ENCODE results near the gene DYNLL2. TPM values are rescaled to one million over a fixed set of nuclear protein-coding genes. Genes with fewer than 3 reads are reported as not detected.
"Not testable (repeated sequence)": the region's sequence is repeated elsewhere in the genome, so short reads cannot be mapped to it uniquely, and the experiment has no call there.

Gene DYNLL2
- total RNA-seq, 2 experiments from 2014 or later, result 19.1 to 19.4 TPM

DNA sequence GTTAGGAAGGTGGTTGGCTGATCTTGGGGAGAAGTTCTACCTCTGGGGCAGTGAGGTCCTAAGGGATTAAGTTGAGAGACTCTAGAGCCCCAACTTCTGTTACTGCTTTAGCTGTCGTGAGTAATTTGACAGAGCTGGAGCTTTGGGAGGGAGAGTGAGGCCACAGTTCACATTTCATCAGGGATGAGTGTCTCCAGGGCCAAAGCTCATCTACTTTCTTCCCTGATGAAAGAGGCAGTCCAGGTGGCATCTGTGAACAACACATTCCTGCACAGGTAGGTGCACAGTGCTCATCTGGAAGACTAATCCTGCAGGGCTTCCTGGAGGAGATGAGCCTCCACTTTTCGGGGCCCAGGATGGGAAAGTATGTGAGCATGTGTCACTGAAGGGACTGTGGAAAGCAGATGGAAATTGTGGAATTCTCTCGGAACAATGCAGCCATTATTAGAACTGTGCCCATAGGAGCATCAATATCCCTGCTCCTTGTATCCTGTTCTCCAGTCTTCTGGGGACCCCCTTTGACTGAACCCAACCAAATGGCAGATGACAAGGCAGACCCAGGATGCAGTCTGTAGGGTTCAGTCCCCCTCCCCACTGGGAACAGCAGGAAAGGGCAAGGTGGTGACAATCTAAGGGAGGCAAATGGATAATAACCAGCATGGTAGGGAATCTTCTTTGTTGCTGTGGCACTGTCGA lies 9.0 kb downstream of the DYNLL2 start:
- peaks cover 26% of the 10 kb centered on the region for H3K36me3 Mint-ChIP-seq (ENCODE audit: low read depth)
- H3K27ac Mint-ChIP-seq, result no peak overlapping the region
- H3K4me1 Mint-ChIP-seq (ENCODE audit: low read depth), result peaks cover 21% of the 10 kb centered on the region
- H3K4me3 Mint-ChIP-seq, result no peak overlapping the region
- H3K9me3 Mint-ChIP-seq, result no peaks in the 10 kb centered on the region
- intact Hi-C loops (cut with micrococcal nuclease), result no loop called here
- DNase-seq, result no peak
- H3K27me3 Mint-ChIP-seq (ENCODE audit: low read depth), result no peaks in the 10 kb centered on the region
- CTCF ChIA-PET, result interaction anchor here (1.1 kb wide), 1 partner anchor 81 kb away, joined by 3 read pairs; no protein-coding TSS in a partner anchor

DNA sequence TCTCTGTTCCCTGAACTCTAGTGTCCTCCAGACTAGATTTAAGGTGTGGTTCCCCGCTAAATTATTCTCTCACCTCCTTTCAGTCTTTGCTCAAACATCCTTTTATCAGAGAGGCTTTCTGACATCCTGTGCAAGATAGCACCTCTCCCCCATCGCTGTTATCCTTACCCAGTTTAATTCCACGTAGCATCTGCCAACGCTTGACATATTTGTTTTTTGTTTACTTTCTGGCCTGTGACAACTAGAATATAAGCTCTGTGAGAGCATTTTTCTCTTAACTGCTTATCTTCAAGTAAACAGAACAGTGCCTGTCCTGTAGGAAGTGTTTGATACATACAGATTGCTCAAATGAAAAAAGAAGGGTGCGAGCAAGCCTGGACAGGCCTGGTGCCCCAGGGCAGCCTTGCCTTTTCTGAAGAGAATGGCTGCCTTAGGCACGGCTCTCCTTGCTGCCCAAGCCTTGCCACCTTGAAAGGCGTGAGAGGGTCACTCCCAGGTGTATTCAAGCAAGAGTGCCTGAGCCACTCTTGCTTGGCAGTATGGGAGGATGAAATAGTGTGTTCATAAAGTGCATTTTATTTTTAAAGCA lies 9.7 kb downstream of the DYNLL2 start:
- intact Hi-C loops (cut with micrococcal nuclease), result no loop called here
- Mint-ChIP-seq H3K4me3 (no peak overlapping the region), H3K27ac (peak overlapping the region; percentile 16), H3K36me3 (ENCODE audit: low read depth) (peaks cover 25% of the 10 kb centered on the region), H3K27me3 (ENCODE audit: low read depth) (no peaks in the 10 kb centered on the region), H3K4me1 (ENCODE audit: low read depth) (peaks cover 17% of the 10 kb centered on the region), H3K9me3 (no peaks in the 10 kb centered on the region)
- no peak for DNase-seq
- CTCF ChIA-PET, result interaction anchor here (0.6 kb wide), 1 partner anchor 325 kb away, joined by 4 read pairs; no protein-coding TSS in a partner anchor

DNA sequence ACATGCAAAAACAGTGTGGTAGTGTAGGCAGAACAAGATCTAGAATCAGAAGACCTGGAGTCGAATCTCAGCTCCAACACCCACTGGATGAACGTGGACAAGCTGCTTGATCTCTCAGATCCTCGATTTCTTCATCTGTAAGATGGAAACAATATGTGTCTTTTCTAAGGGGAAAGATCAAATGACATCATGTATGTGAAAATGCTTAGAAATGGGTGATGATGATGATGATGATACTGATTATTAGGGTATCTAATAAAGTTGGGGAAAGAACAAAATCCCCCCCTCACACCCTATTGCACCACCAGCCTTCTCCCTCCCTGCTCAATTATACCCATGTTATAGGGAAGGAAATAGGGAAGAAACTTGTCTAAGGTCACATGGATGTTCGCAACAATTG lies 10.9 kb downstream of the DYNLL2 start:
- intact Hi-C loops (cut with micrococcal nuclease), result no loop called here
- no peak overlapping the region for H3K27ac Mint-ChIP-seq
- CTCF ChIA-PET, result no interaction called here
- H3K9me3 Mint-ChIP-seq, result no peaks in the 10 kb centered on the region
- H3K4me3 Mint-ChIP-seq, result no peak overlapping the region
- H3K4me1 Mint-ChIP-seq (ENCODE audit: low read depth), result peaks cover 10% of the 10 kb centered on the region
- no peaks in the 10 kb centered on the region for H3K27me3 Mint-ChIP-seq (ENCODE audit: low read depth)
- DNase-seq, result no peak
- H3K36me3 Mint-ChIP-seq (ENCODE audit: low read depth), result peaks cover 18% of the 10 kb centered on the region

DNA sequence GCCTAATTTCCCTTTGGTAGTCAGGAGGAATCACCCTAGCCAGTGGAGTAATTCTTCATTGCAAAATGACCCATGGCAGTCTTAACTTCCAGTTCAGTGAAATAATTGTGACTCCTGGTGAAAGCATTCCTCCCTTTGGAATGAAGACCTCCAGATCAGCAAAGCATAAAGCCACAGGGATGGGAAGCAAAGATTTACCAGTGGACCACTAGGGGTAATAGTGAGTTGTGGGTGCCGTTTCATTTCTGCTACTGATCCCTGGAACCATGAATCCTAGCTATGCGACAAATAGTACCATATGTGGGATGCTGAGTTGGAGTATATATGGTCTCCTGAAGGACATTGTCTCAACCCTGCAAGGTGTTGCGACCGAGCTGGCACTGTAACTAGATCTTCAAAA lies 13.7 kb downstream of the DYNLL2 start:
- CTCF ChIA-PET, result no interaction called here
- Mint-ChIP-seq H3K27ac (no peak overlapping the region), H3K4me3 (no peak overlapping the region), H3K27me3 (ENCODE audit: low read depth) (no peaks in the 10 kb centered on the region), H3K9me3 (no peaks in the 10 kb centered on the region), H3K36me3 (ENCODE audit: low read depth) (peaks cover 6% of the 10 kb centered on the region), H3K4me1 (ENCODE audit: low read depth) (peaks cover 4% of the 10 kb centered on the region)
- intact Hi-C loops (cut with micrococcal nuclease), result no loop called here
- DNase-seq, result no peak

DNA sequence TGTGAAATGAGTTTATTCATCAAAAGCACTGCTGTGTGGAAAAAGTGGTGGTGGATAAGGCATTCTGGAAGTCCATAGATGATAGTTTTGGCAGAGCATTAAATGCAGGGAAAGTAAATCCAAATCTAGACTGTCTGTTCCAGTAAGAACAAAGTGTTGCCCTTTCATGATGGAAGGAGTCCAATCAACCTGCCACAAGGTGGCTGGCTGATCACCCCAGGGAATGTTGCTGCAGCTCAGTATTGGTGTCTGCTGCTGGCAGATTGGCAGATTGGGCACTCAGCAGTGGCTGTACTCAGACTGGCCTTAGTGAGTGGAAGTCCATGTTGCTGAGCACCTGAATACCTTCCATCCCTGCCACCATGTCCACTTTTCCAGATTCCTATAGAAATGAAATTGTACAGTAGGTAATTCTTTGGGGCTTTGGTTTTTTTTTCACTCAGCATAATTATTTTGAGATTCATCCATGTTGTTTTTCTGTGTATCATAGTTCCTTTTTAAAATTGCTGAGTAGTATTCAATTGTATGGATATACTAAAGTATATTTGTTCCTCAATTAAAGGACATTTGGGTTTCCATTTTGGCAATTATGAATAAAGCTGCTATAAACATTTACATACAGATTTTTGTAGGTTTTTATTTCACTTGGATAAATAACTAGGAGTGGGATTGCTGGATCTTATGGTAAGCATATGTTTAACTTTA lies 14.3 kb downstream of the DYNLL2 start:
- Mint-ChIP-seq H3K4me1 (ENCODE audit: low read depth) (peaks cover 4% of the 10 kb centered on the region), H3K27me3 (ENCODE audit: low read depth) (no peaks in the 10 kb centered on the region), H3K9me3 (no peaks in the 10 kb centered on the region), H3K27ac (no peak overlapping the region), H3K4me3 (no peak overlapping the region), H3K36me3 (ENCODE audit: low read depth) (peaks cover 6% of the 10 kb centered on the region)
- DNase-seq, result no peak
- CTCF ChIA-PET, result interaction anchor here (1.0 kb wide), 1 partner anchor 1017 kb away, joined by 4 read pairs; no protein-coding TSS in a partner anchor
- intact Hi-C loops (cut with micrococcal nuclease), result no loop called here

DNA sequence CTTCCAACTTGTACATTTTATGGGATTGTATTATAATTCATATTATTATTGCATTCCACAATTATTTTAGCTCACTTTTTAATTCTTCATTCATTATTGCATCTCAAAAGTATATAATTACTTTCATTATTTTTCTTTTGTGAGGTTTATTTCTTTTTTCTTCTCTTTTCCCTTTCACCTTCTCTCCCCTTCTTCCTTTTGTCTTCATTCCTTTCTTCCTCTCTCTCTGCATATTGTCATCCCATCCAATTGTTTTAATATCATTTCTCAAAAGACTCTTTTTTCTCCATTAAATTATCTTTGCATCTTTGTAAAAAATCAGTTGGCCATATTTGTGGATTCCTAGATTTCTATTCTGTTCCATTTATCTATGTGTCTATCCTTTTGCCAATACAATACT lies 17.3 kb downstream of the DYNLL2 start:
- no peaks in the 10 kb centered on the region for H3K27me3 Mint-ChIP-seq (ENCODE audit: low read depth)

DNA sequence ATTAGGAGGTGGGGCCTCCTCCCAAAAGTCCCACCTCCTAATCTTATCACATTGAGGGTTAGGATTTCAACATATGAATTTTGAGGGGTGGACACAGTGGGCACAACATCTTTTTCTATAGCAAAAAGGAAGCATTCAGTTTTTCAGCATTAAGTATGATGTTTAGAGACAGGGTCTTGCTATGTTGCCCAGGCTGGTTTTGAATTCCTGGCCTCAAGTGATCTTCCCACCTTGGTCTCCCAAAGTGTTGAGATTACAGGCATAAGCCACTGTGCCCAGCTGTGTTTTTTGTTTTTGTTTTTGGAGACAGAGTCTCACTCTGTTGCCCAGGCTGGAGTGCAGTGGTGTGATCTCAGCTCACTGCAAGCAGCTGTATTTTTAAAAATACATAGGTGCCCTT lies 18.7 kb downstream of the DYNLL2 start:
- intact Hi-C loops (cut with micrococcal nuclease); H3K36me3 Mint-ChIP-seq (ENCODE audit: low read depth); DNase-seq; H3K4me3 Mint-ChIP-seq; H3K9me3 Mint-ChIP-seq; H3K27me3 Mint-ChIP-seq (ENCODE audit: low read depth); H3K4me1 Mint-ChIP-seq (ENCODE audit: low read depth); H3K27ac Mint-ChIP-seq: not testable (repeated sequence)
- CTCF ChIA-PET, result interaction anchor here (1.2 to 2.9 kb wide), 2 partner anchors 11 to 71 kb away, joined by 3 to 14 read pairs; no protein-coding TSS in a partner anchor

More for the DNA sequence above, 17.3 kb downstream of the DYNLL2 start:
- peaks cover 4% of the 10 kb centered on the region for H3K4me1 Mint-ChIP-seq (ENCODE audit: low read depth)
- CTCF ChIA-PET, result interaction anchor here (2.9 kb wide), 1 partner anchor 12 kb away, joined by 14 read pairs; no protein-coding TSS in a partner anchor
- intact Hi-C loops (cut with micrococcal nuclease), result no loop called here
- H3K36me3 Mint-ChIP-seq (ENCODE audit: low read depth), result no peaks in the 10 kb centered on the region
- H3K9me3 Mint-ChIP-seq, result no peaks in the 10 kb centered on the region
- no peak overlapping the region for H3K27ac Mint-ChIP-seq
- H3K4me3 Mint-ChIP-seq, result no peak overlapping the region
- DNase-seq, result no peak

DNA sequence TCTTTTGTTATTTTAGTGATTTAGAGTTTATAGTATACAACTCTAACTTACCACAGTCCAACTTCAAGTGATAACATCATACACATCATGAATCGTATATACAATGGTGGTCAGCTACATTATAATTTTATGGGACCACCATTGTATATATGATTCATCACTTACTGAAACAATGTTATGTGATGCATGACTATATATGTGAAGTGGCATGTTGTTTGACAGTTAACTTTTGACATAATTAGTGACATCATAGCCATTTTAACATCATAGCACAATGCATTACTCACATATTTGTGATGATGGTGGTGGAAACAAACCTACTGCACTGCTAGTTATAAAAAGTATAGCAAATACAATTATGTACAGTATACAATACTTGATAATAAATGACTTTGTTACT lies 21.9 kb downstream of the DYNLL2 start:
- CTCF ChIA-PET, result interaction anchor here (0.6 kb wide), 1 partner anchor 218 kb away, joined by 8 read pairs; no protein-coding TSS in a partner anchor
- no peak for DNase-seq
- H3K27ac Mint-ChIP-seq, result no peak overlapping the region
- H3K9me3 Mint-ChIP-seq, result no peaks in the 10 kb centered on the region
- H3K4me3 Mint-ChIP-seq, result no peak overlapping the region
- H3K36me3 Mint-ChIP-seq (ENCODE audit: low read depth), result no peaks in the 10 kb centered on the region
- H3K4me1 Mint-ChIP-seq (ENCODE audit: low read depth), result no peaks in the 10 kb centered on the region
- intact Hi-C loops (cut with micrococcal nuclease), result no loop called here
- H3K27me3 Mint-ChIP-seq (ENCODE audit: low read depth), result no peaks in the 10 kb centered on the region

DNA sequence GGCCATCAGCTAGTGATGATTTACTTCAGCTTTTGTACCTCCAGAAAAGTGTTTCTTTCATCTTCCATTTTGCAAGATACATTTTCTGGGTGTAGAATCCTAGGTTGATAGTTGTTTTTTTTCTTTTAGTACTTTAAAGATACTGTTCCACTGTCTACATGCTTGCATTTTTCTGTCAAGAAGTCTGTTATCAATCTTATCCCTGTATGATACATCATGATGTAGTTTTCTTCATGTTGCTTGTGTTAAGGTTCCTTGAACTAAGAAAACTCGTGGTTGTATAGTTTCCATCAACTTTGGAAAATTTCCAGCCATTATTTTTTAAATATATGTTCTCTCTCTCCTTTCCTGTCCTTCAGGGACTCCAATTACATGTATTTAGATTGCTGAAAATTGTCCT lies 24.1 kb downstream of the DYNLL2 start:
- Mint-ChIP-seq H3K4me3 (no peak overlapping the region), H3K27ac (no peak overlapping the region), H3K9me3 (no peaks in the 10 kb centered on the region), H3K36me3 (ENCODE audit: low read depth) (no peaks in the 10 kb centered on the region), H3K4me1 (ENCODE audit: low read depth) (no peaks in the 10 kb centered on the region), H3K27me3 (ENCODE audit: low read depth) (no peaks in the 10 kb centered on the region)
- CTCF ChIA-PET, result interaction anchor here (0.6 to 1.5 kb wide), 4 partner anchors 59 to 249 kb away, joined by 3 read pairs; no protein-coding TSS in a partner anchor
- intact Hi-C loops (cut with micrococcal nuclease), result no loop called here
- no peak for DNase-seq

DNA sequence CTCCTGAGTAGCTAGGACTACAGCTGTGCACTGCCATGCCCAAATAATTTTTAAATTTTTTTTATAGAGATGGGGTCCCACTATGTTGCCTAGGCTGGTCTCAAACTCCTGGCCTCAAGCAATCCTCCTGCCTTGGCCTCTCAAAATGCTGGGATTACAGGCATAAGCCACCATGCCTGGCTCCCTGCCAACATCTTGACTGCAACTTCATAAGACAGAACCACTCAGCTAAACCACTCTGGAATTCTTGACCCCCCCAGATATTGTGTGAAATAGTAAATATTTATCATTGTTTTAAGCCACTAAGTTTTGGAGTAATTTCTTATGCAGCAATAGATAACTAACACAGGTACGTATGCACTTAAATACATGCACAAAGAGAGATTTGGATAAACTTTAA lies 26.0 kb downstream of the DYNLL2 start:
- Mint-ChIP-seq H3K4me3 (no peak overlapping the region), H3K27ac (no peak overlapping the region), H3K4me1 (ENCODE audit: low read depth) (no peaks in the 10 kb centered on the region), H3K27me3 (ENCODE audit: low read depth) (no peaks in the 10 kb centered on the region), H3K36me3 (ENCODE audit: low read depth) (no peaks in the 10 kb centered on the region), H3K9me3 (no peaks in the 10 kb centered on the region)
- intact Hi-C loops (cut with micrococcal nuclease), result no loop called here
- no peak for DNase-seq
- CTCF ChIA-PET, result no interaction called here

DNA sequence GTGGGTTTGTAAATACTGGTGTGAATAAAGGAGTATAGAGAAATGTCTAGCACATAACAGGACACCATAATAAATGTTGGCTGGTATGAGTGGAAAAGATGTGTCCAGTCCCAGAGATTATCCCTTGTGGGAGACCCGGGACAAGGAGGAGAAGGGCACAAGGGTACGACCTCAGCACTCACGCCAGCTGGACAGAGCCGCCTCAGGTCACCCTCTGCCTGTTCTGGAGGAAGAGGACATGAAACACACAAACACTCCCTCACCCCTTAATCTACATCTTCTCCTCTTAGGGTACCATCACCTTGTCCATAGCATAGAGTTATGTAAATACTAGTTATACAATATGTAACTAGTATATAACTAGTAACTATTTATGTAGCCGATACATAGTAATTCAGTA lies 26.8 kb downstream of the DYNLL2 start:
- H3K9me3 Mint-ChIP-seq, result no peaks in the 10 kb centered on the region
- intact Hi-C loops (cut with micrococcal nuclease), result no loop called here
- no peaks in the 10 kb centered on the region for H3K36me3 Mint-ChIP-seq (ENCODE audit: low read depth)
- H3K4me3 Mint-ChIP-seq, result no peak overlapping the region
- CTCF ChIA-PET, result interaction anchor here (5.3 kb wide), 1 partner anchor 251 kb away, joined by 46 read pairs; no protein-coding TSS in a partner anchor
- H3K27ac Mint-ChIP-seq, result no peak overlapping the region
- no peaks in the 10 kb centered on the region for H3K27me3 Mint-ChIP-seq (ENCODE audit: low read depth)
- DNase-seq, result no peak
- no peaks in the 10 kb centered on the region for H3K4me1 Mint-ChIP-seq (ENCODE audit: low read depth)

DNA sequence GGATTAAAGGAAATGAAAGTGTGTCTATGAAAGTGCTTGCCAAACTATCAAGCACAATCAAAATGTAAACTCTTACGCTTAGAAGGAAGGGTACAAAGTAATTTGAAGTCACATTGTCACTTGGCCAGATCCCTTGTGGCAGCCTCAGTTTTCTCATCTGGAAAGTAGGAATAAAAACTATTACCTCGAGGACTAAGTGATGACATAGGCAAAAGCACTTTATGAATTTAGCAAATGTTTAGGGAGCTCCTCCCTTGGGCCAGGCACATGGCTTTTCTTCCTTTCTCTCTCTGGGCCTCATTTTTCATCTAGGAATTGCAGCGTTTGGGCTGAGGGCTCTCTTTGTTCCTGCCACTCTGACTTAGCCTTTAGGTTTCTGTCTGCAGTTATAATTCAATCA lies 28.5 kb downstream of the DYNLL2 start:
- Mint-ChIP-seq H3K4me1 (ENCODE audit: low read depth) (no peaks in the 10 kb centered on the region), H3K27me3 (ENCODE audit: low read depth) (no peaks in the 10 kb centered on the region), H3K27ac (no peak overlapping the region), H3K4me3 (no peak overlapping the region), H3K9me3 (no peaks in the 10 kb centered on the region), H3K36me3 (ENCODE audit: low read depth) (no peaks in the 10 kb centered on the region)
- no peak for DNase-seq
- CTCF ChIA-PET, result interaction anchor here (1.1 to 5.3 kb wide), 12 partner anchors 8 to 278 kb away, joined by 3 to 46 read pairs (median 4); no protein-coding TSS in a partner anchor
- intact Hi-C loops (cut with micrococcal nuclease), result loop anchor here (2.0 kb wide), 2 partner anchors 61 to 261 kb away; partner anchors contain the start of gene MRPS23
